Measurements from ENCODE around the gene MAPT.

The MAPT gene

DNA sequence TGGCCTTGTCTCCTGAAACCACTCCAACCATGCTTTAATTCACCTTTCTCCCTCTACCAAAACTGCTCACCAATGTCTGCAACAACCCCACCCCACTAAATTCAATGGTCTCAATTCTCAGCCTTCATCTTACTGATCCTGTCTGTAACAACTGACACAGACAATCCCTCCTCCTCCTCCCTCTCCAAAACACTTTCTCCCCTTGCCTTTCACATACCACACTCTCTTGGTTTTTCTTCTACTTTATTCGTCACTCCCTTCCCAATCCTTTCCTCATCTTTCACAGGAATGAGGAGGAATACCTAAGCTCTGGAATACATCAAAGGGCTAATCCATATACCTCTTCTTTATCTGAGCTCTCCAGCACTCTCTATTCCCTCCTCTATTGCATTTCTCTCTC, 170.1 kb downstream of the MAPT start:
- H3K4me3 Mint-ChIP-seq, result no peak overlapping the region
- TF ChIP-seq CTCF (IDR thresholded peaks at IDR 0.05; ENCODE audit: unreplicated experiment in 3 of 3), result no peak
- no peaks in the 10 kb centered on the region for H3K9me3 Mint-ChIP-seq
- peaks cover 66% of the 10 kb centered on the region for H3K36me3 Mint-ChIP-seq (ENCODE audit: low read depth)
- no peaks in the 10 kb centered on the region for H3K27me3 Mint-ChIP-seq (ENCODE audit: low read depth)
- peak overlapping the region in 1 of 3 experiments; percentile 8 for H3K27ac Mint-ChIP-seq
- peaks cover 6% of the 10 kb centered on the region for H3K4me1 Mint-ChIP-seq

GRCh38 chr17:46071796-46072195, 177.4 kb downstream of the MAPT start:
- Mint-ChIP-seq H3K27ac (peak overlapping the region; percentile 41 to 65 (median 46)), H3K9me3 (peaks cover 2% of the 10 kb centered on the region), H3K4me1 (peaks cover 34% of the 10 kb centered on the region), H3K36me3 (ENCODE audit: low read depth) (peaks cover 51% of the 10 kb centered on the region), H3K4me3 (no peak overlapping the region), H3K27me3 (ENCODE audit: low read depth) (no peaks in the 10 kb centered on the region)
- TF ChIP-seq CTCF (IDR thresholded peaks at IDR 0.05; ENCODE audit: unreplicated experiment in 3 of 3), result no peak

GRCh38 chr17:46072998-46073397, 178.6 kb downstream of the MAPT start:
- H3K36me3 Mint-ChIP-seq (ENCODE audit: low read depth), result peaks cover 48% of the 10 kb centered on the region
- TF ChIP-seq CTCF (IDR thresholded peaks at IDR 0.05; ENCODE audit: unreplicated experiment in 3 of 3), result no peak
- H3K27ac Mint-ChIP-seq, result peak overlapping the region; percentile 44 to 57 (median 55)
- H3K9me3 Mint-ChIP-seq, result peaks cover 4% of the 10 kb centered on the region
- no peaks in the 10 kb centered on the region for H3K27me3 Mint-ChIP-seq (ENCODE audit: low read depth)
- H3K4me1 Mint-ChIP-seq, result peaks cover 37% of the 10 kb centered on the region
- H3K4me3 Mint-ChIP-seq, result no peak overlapping the region

DNA sequence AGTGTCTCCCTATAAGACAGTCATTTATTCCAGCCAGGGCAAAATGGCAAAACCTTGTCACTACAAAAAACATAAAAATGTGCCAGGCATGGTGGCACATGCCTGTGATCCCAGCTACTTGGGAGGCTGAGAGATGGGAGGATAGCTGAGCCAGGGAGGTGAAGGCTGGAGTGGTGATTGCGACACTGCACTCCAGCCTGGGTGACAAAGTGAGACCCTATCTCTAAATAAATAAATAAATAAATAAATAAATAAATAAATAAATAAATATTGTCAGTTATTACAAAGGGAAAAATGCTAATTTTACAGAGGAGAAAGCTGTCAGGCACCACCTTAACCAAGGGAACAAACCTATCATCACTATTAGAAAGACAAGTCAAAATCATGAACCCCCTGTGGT, 180.2 kb downstream of the MAPT start:
- Mint-ChIP-seq H3K27ac (no peak overlapping the region), H3K27me3 (ENCODE audit: low read depth) (no peaks in the 10 kb centered on the region), H3K9me3 (peaks cover 4% of the 10 kb centered on the region), H3K36me3 (ENCODE audit: low read depth) (peaks cover 59% of the 10 kb centered on the region), H3K4me3 (no peak overlapping the region), H3K4me1 (peaks cover 48% of the 10 kb centered on the region)
- TF ChIP-seq CTCF (IDR thresholded peaks at IDR 0.05; ENCODE audit: unreplicated experiment in 3 of 3), result no peak
